GM21360 (cell line): Measurements from ENCODE around the gene LCA5.
"Not testable (repeated sequence)": the region's sequence is repeated elsewhere in the genome, so short reads cannot be mapped to it uniquely, and the experiment has no call there.

Experiments
- ATAC-seq: cut with Tn5 transposase; IDR thresholded peaks from one replicate; pipeline ENCODE4 v1.9.1; 2021; ENCODE audit warnings: mild to moderate bottlenecking, moderate library complexity; ENCODE audit not compliant: unreplicated experiment

The LCA5 gene

DNA sequence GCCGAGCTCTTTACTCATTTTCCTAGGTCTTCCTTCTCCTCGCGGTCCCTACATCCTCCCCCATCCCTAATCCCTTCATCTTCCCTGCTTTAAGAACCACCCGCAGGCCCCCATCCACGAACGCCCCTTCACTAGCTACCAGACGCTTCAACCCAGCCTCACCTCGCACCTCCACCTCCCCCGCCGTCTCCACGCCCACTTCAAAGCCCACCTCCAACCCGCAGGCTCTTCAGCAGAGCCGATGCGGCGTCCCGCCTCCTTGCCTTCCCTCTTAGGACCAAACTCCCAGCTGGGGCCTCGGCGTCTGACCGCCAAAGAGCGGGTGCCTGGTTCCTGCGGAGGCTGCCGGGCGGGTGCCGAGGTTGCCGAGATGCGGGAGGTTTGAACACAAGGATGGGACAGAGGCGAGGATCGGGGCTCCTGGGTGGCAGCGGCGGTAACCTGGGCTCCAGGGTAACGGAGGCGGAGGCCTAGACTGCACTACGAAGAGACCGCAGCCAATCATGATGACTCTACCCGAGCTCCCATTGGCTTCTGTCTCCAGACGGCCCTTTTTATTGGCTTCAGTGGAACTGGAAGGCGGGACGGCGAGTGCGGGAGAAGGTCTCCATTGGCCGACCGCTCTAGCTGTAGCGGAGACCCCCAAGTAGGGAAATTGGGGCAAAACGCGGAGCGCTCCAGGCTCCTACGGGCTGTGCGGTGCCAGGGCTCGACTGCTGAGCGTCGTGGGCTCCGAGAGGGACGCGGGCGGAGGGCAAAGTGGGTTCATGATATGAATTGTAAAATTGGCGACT lies at the start of gene LCA5:
Gene LCA5, minus strand, starts transcription at position 477 of the 794 bp plus-strand sequence. CDS start 18,536 bp downstream, outside the sequence.
- peak; percentile 99 for ATAC-seq

GRCh38 chr6:79586548-79586947 lies 49.3 kb upstream of the LCA5 start:
- no peak for ATAC-seq

- no peak for ATAC-seq
Measured at GRCh38 chr6:79584332-79584731, 47.1 kb upstream of the LCA5 start.

DNA sequence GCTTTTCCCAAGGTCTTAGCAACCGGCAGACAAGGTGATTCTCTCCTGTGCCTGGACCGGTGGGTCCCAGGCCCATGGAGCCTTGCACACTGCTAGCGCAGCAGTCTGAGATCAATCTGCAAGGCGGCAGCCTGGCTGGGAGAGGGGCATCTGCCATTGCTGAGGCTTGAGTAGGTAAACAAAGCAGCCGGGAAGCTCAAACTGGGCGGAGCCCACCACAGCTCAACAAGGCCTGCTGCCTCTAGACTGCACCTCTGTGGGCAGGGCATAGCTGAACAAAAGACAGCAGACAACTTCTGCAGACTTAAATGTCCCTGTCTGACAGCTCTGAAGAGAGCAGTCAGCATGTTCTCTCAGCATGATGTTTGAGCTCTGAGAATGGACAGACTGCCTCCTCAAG lies 40.7 kb upstream of the LCA5 start:
- ATAC-seq: not testable (repeated sequence)

GRCh38 chr6:79574630-79575225 lies 37.5 kb upstream of the LCA5 start:
- ATAC-seq: no peak

DNA sequence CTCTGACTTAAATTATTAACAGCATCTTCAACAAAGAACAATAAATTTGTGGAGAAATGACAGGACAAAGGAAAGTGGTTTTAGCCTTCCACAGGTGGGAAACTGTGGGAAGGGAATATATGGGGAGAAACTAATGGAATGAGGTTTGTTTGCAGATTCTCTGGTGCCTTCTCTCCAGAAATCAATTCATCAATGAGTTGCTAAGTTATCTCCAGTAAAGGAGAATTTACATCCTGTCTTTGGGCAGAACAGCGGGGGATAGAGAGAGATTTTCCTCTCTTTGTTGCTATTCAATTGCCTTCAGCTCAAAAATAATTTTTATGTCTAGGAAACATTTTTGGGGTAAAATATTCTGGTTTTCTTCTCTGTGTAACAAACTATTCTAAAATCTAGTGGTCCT lies 36.9 kb upstream of the LCA5 start:
- no peak for ATAC-seq

- ATAC-seq: peak; percentile 25
Measured at GRCh38 chr6:79571030-79571367, 33.8 kb upstream of the LCA5 start.

DNA sequence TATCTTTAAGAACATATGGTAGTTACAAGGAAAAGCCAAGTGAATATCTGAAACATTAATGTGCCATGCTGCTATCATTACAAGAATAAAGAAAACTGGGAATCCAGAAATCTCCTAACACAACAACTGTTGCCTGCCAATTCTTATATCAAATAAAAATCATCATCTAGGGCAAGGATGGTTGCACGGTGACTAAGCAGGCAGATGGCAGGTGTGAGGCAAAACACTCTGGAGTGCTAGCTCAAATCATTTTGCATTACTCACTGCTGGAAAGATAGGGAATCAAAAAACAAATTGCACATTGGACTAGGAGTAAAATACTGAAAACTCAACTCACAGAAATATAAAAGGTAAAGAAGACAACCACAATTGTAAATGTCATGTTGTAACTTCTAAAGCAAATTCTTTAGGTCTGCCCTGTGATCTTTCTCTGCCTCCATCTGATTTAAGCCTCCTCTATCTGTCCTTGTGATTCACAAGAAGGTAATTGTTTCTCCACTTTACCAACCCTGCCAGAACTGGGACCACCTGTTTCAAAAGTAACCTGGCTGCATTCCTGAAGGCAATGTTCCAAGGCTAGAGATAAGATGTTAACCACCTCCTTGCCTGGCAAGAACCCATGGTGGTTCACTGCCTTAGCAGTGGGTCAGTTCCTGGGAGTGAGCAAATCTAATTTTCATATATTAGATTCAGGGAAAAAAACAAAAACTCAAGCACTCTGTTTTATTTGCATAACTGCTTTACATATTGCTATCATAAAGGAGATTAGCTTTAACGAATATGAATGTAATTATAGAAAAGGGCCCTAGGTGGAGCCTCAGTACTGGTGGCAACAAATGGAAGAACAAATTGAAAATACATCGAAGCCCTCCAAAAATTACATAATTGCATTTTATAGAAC lies 33.1 kb upstream of the LCA5 start:
- ATAC-seq: peak; percentile 92

GRCh38 chr6:79568996-79569395 lies 31.8 kb upstream of the LCA5 start:
- ATAC-seq: no peak

DNA sequence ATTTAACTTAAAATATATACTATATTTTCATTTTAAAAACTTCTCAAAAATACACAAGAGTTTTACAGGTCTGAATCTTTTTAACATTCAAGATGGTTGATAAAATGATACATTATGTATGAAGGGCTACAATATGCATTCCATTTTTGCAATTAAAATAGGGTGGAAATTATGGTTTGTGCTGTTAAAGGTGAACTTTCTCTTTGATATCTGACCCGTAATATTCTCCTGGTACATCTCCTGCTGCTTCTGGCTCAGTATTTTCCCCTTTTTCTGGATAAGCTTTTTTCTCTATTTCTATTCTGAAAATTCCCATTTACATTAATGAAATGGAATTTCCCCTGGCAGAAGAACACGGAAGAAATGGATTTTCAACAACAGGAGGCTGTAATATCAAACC lies 27.4 kb upstream of the LCA5 start:
- ATAC-seq: no peak

GRCh38 chr6:79559706-79560105 lies 22.5 kb upstream of the LCA5 start:
- no peak for ATAC-seq

DNA sequence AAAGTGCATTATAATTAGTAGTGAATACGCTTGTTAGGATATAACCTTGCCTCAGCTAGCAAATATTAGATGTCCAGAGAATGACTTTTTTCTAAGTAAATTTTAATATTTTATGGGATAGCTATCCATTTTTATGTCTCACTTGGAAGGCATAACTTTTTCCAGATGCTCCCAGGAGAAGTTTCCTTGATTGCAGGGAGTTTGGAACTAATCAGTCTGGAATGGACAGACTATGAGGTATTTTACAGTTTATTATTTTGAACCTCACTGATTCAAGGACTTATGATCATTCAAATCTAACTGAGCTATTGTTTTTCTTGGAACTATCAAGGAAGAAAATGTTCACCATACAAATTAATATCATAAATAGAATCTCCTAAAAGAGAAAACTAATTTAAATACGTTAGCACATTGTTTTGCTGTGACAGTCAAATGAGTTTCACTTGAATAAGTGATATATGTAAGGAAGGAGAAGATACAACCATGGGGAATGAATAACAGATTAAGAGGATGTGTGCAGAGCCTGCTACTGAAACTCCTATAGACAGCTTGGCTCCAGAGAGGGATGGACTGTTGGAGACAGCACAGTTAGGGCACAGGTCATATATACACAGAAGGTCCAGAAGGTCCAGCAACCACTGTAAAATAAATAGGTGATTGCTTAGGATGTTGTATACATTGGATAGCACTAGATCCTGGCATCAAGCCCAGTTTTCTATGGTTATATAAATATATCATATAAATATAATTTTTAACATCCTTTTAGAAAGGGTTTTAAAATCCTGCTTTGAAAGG lies 20.6 kb upstream of the LCA5 start:
- ATAC-seq: no peak

- no peak for ATAC-seq
Measured at GRCh38 chr6:79554305-79554704, 17.1 kb upstream of the LCA5 start.

DNA sequence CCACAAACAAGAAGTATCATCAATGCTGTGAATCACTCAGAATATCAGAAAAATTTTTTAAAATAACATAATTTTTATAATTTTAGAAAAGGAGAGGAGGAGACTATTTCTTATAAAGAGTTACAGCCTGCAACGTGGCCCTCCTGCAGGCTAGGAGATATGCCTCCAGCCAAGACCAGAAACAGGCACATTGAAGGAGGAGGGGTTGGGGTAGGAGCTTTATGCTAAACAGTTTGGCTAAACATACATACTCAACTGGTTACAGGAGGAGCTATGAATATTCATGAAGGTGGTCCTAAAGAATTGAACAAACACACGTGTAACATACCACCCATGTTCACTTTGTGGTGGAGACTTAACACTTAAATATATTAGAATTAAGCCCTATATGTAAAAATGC lies 14.2 kb upstream of the LCA5 start:
- ATAC-seq: no peak

- no peak for ATAC-seq
Measured at GRCh38 chr6:79548304-79548703, 11.1 kb upstream of the LCA5 start.

- no peak for ATAC-seq
Measured at GRCh38 chr6:79546186-79546585, 9.0 kb upstream of the LCA5 start.

DNA sequence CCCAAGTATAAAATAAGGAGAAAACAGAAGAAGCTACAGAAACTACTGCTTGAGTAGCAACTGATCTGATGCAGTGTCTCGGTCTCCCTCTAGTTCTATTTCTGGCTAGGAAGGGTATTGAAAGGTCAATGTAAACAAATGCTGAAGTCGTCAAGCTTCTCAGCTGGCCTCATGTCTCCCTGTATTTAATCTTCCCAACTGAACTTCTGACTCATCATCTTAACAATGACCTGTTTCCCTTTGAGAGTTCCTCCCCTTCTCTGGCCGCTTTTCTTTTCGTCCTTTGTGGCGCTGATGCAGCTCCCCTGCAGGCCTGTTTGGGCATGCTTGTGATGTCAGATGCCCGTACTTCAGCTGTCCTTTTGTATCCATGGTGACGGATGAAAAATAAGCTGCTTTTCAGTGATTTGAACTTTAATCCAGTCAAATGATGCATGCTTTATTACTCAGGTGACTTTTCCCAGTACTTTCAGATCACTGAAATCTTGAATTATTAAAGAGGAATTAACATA lies 7.8 kb upstream of the LCA5 start:
- peak; percentile 76 for ATAC-seq

GRCh38 chr6:79544299-79544927 lies 7.2 kb upstream of the LCA5 start:
- ATAC-seq: peak; percentile 56

GRCh38 chr6:79543886-79544285 lies 6.7 kb upstream of the LCA5 start:
- peak; percentile 19 for ATAC-seq

- no peak for ATAC-seq
Measured at GRCh38 chr6:79543411-79543810, 6.2 kb upstream of the LCA5 start.
